ENCODE data around the gene TKFC.

TKFC gene

GRCh38 chr11:61332797-61333549, at the start of gene TKFC, which contains the start of gene DDB1:
TKFC (plus strand) TSS chr11:61333228; CDS start chr11:61334729, 1,501 bp downstream.
DDB1 (minus strand) TSS chr11:61333105; CDS start chr11:61332968, 137 bp downstream.
- peak; percentile 92 for DNase-seq

- no peak for DNase-seq
Measured at GRCh38 chr11:61283613-61284012, 49.4 kb upstream of the TKFC start.

GRCh38 chr11:61287338-61287977, 45.6 kb upstream of the TKFC start:
- DNase-seq: no peak

GRCh38 chr11:61290905-61291690, 41.9 kb upstream of the TKFC start:
- no peak for DNase-seq

- DNase-seq: no peak
Measured at GRCh38 chr11:61292356-61292755, 40.7 kb upstream of the TKFC start.

- no peak for DNase-seq
Measured at GRCh38 chr11:61293867-61294716, 38.9 kb upstream of the TKFC start.

- DNase-seq: peak; percentile 62
Measured at GRCh38 chr11:61294717-61295595, 38.1 kb upstream of the TKFC start, which contains the start of gene VWCE. VWCE (minus strand) TSS chr11:61295316; CDS start chr11:61295037, 279 bp downstream.

GRCh38 chr11:61295596-61295926, 37.5 kb upstream of the TKFC start:
- no peak for DNase-seq

- DNase-seq: no peak
Measured at GRCh38 chr11:61297341-61297740, 35.7 kb upstream of the TKFC start.

GRCh38 chr11:61297746-61298145, 35.3 kb upstream of the TKFC start:
- no peak for DNase-seq

- no peak for DNase-seq
Measured at GRCh38 chr11:61298663-61299244, 34.3 kb upstream of the TKFC start.

- no peak for DNase-seq
Measured at GRCh38 chr11:61302550-61302949, 30.5 kb upstream of the TKFC start.

- DNase-seq: no peak
Measured at GRCh38 chr11:61303725-61304124, 29.3 kb upstream of the TKFC start.

GRCh38 chr11:61305417-61305816, 27.6 kb upstream of the TKFC start:
- DNase-seq: no peak

- DNase-seq: no peak
Measured at GRCh38 chr11:61306221-61306620, 26.8 kb upstream of the TKFC start.

GRCh38 chr11:61307354-61307753, 25.7 kb upstream of the TKFC start:
- DNase-seq: no peak

- no peak for DNase-seq
Measured at GRCh38 chr11:61309141-61309540, 23.9 kb upstream of the TKFC start.

- no peak for DNase-seq
Measured at GRCh38 chr11:61309739-61310138, 23.3 kb upstream of the TKFC start.

- DNase-seq: no peak
Measured at GRCh38 chr11:61310749-61311148, 22.3 kb upstream of the TKFC start.

GRCh38 chr11:61315260-61315659, 17.8 kb upstream of the TKFC start:
- DNase-seq: no peak
